SK-N-SH (cell line): ENCODE data around the gene UGT1A10. TPM values are rescaled to one million over a fixed set of nuclear protein-coding genes. Genes with fewer than 3 reads are reported as not detected.

Source experiments
- CTCF ChIA-PET: fragments of 300-600, 350-600 bp; formaldehyde crosslinking; extraction: SDS; loops from one replicate; lab custom pipeline; 2021; lab: Yijun Ruan, JAX
- POLR2A ChIA-PET: fragments of 350-600 bp; sonication (Branson Sonifier 250); formaldehyde crosslinking; extraction: SDS; loops from one replicate; lab custom pipeline; 2020; ENCODE audit warnings: antibody characterized with exemption, inconsistent platforms; lab: Yijun Ruan, JAX
- DNase-seq: peaks from one replicate; pipeline ENCODE4 v3.0.0; 2012
- H2AFZ ChIP-seq: fragments of 200-600 bp; sonication (generic); 2 replicates; pipeline ENCODE4 v1.8.1; 2016; ENCODE audit warnings: antibody characterized with exemption, mild to moderate bottlenecking, low read depth
- H3F3A ChIP-seq: fragments of 200-600 bp; sonication (generic); replicated peaks from 2 replicates; pipeline ENCODE3; 2016; ENCODE audit warnings: antibody characterized with exemption, mild to moderate bottlenecking; ENCODE audit not compliant: insufficient read depth
- H3K27ac ChIP-seq, 2 experiments: fragments of 200-500 bp in 1 of 2; fragments of 200-600 bp in 1 of 2; sonication (Bioruptor generic) in 1 of 2; sonication (generic), shearing (Covaris generic) in 1 of 2; 2 replicates each; pipeline versions ENCODE4 v1.5.1 to v1.6.1; 2014 to 2016; ENCODE audit warnings: low read depth in 2 of 2, inconsistent platforms in 1 of 2, low read length in 1 of 2, mild to moderate bottlenecking in 1 of 2, mixed read lengths in 1 of 2
- H3K27me3 ChIP-seq: fragments of 200-600 bp; sonication (generic), shearing (Covaris generic); 2 replicates; pipeline ENCODE4 v1.6.1; 2016; ENCODE audit warnings: mixed run types; ENCODE audit not compliant: insufficient read depth
- H3K36me3 ChIP-seq, 2 experiments: fragments of 200-500 bp in 1 of 2; fragments of 200-600 bp in 1 of 2; sonication (Bioruptor generic) in 1 of 2; sonication (generic) in 1 of 2; replicated peaks in 1 of 2; 2 replicates each; pipeline versions ENCODE3 to v1.5.1; 2014 to 2016; ENCODE audit warnings: low read length in 1 of 2, mild to moderate bottlenecking in 1 of 2; ENCODE audit not compliant: insufficient read depth in 2 of 2, control insufficient read depth in 1 of 2
- H3K4me1 ChIP-seq, 2 experiments: fragments of 200-500 bp in 1 of 2; fragments of 200-600 bp in 1 of 2; sonication (Bioruptor generic) in 1 of 2; sonication (generic), shearing (Covaris generic) in 1 of 2; 2 replicates each; pipeline versions ENCODE4 v1.5.1 to v1.6.1; 2014 to 2016; ENCODE audit warnings: low read depth in 1 of 2, low read length in 1 of 2, mixed run types in 1 of 2; ENCODE audit not compliant: insufficient read depth in 2 of 2, control insufficient read depth in 1 of 2
- H3K4me2 ChIP-seq: fragments of 200-600 bp; sonication (generic), shearing (Covaris generic); 2 replicates; pipeline ENCODE4 v1.6.1; 2017; ENCODE audit warnings: mixed run types
- H3K4me3 ChIP-seq, 2 experiments: fragments of 200-500 bp in 1 of 2; fragments of 200-600 bp in 1 of 2; sonication (Bioruptor generic) in 1 of 2; sonication (generic), shearing (Covaris generic) in 1 of 2; 2 replicates each; pipeline versions ENCODE4 v1.5.1 to v1.8.1; 2014 to 2016; ENCODE audit warnings: low read depth in 2 of 2, inconsistent platforms in 1 of 2, low read length in 1 of 2, mild to moderate bottlenecking in 1 of 2, mixed read lengths in 1 of 2, moderate library complexity in 1 of 2
- H3K79me2 ChIP-seq: fragments of 200-600 bp; sonication (generic); 2 replicates; pipeline ENCODE4 v1.8.1; 2017; ENCODE audit warnings: mild to moderate bottlenecking; ENCODE audit not compliant: insufficient read depth
- H3K9ac ChIP-seq: fragments of 200-600 bp; sonication (generic); 2 replicates; pipeline ENCODE4 v1.6.1; 2017; ENCODE audit warnings: mixed run types
- H3K9me2 ChIP-seq: fragments of 200-600 bp; sonication (generic); 2 replicates; pipeline ENCODE4 v1.6.1; 2017; ENCODE audit warnings: mixed run types
- H3K9me3 ChIP-seq: fragments of 200-600 bp; sonication (generic); 2 replicates; pipeline ENCODE4 v1.6.1; 2017; ENCODE audit warnings: mixed run types, mild to moderate bottlenecking, moderate library complexity
- H4K20me1 ChIP-seq: fragments of 200-600 bp; sonication (generic); 2 replicates; pipeline ENCODE4 v1.6.1; 2017; ENCODE audit warnings: mild to moderate bottlenecking, mixed run types; ENCODE audit not compliant: insufficient read depth
- CHD2 ChIP-seq: fragments of 150-350 bp; IDR thresholded peaks from 2 replicates; pipeline ENCODE4 v1.6.1; 2018; ENCODE audit warnings: low read length; ENCODE audit not compliant: partially characterized antibody
- CTCF ChIP-seq: fragments of 200-600 bp; sonication (generic); IDR thresholded peaks from 2 replicates; pipeline ENCODE4 v1.6.1; 2017; ENCODE audit warnings: antibody characterized with exemption, mild to moderate bottlenecking, moderate library complexity
- EP300 ChIP-seq, 2 experiments: IDR thresholded peaks; 2 replicates each; pipeline versions ENCODE4 v1.4.0 to v1.6.1; 2012; ENCODE audit warnings: borderline replicate concordance in 1 of 2, low read depth in 1 of 2, low read length in 1 of 2
- EZH2phosphoT487 ChIP-seq: fragments of 200-600 bp; sonication (generic); IDR thresholded peaks from 2 replicates; pipeline ENCODE4 v1.6.1; 2017; ENCODE audit warnings: low read depth, mixed run types, mild to moderate bottlenecking, antibody characterized with exemption, moderate library complexity, borderline replicate concordance
- FOXJ3 ChIP-seq: sonication (generic); formaldehyde crosslinking; IDR thresholded peaks from 2 replicates; pipeline ENCODE4 v1.5.1; 2020; ENCODE audit warnings: mild to moderate bottlenecking, missing genetic modification reagents
- FOXM1 ChIP-seq: IDR thresholded peaks from 2 replicates; pipeline ENCODE4 v1.4.0; 2012; ENCODE audit warnings: low read depth, mild to moderate bottlenecking
- MXI1 ChIP-seq: IDR thresholded peaks from 2 replicates; pipeline ENCODE4 v1.6.1; 2012; ENCODE audit warnings: mild to moderate bottlenecking, low read depth, low read length, improper control_type of control experiment
- RCOR1 ChIP-seq: fragments of 150-350 bp; IDR thresholded peaks from 2 replicates; pipeline ENCODE4 v1.6.1; 2017; ENCODE audit warnings: antibody characterized with exemption, low read length
- RFX5 ChIP-seq: IDR thresholded peaks from 2 replicates; pipeline ENCODE4 v1.6.1; 2012; ENCODE audit warnings: mild to moderate bottlenecking, improper control_type of control experiment, low read length
- SIN3A ChIP-seq: IDR thresholded peaks from 2 replicates; pipeline ENCODE4 v1.6.1; 2012; ENCODE audit warnings: low read depth, mild to moderate bottlenecking, low read length, moderate library complexity, borderline replicate concordance
- TCF12 ChIP-seq: IDR thresholded peaks from 2 replicates; pipeline ENCODE4 v1.4.0; 2012
- TEAD4 ChIP-seq: IDR thresholded peaks from 2 replicates; pipeline ENCODE4 v1.4.0; 2012; ENCODE audit warnings: mild to moderate bottlenecking, borderline replicate concordance; ENCODE audit not compliant: insufficient read depth
- USF1 ChIP-seq: IDR thresholded peaks from 2 replicates; pipeline ENCODE4 v1.4.0; 2012; ENCODE audit warnings: low read depth, borderline replicate concordance
- ZBTB33 ChIP-seq: IDR thresholded peaks from 2 replicates; pipeline ENCODE4 v1.4.0; 2012; ENCODE audit warnings: low read depth, borderline replicate concordance
- WGBS: methylation state at CpG from one replicate; pipeline ENCODE4 v1.1.6; 2017; ENCODE audit warnings: low lambda C conversion rate; 5-methylcytosine and 5-hydroxymethylcytosine counted together
- polyA plus RNA-seq, 3 experiments: library from polyadenylated mRNA; depleted of rRNA; stranded (reverse); fragments of >200 nt; gene quantifications; 2 replicates each; pipeline ENCODE4 v1.2.3, GENCODE V29; 2012
- TF ChIP-seq, protein P1 (sequence below): IDR thresholded peaks from 2 replicates; pipeline ENCODE4 v1.6.1; 2012; ENCODE audit warnings: mild to moderate bottlenecking, low read depth, low read length, moderate library complexity

The UGT1A10 gene
- polyA plus RNA-seq, 1 of the 3 experiments (the other 2 are of a cell fraction) = not detected

GRCh38 chr2:233598952-233599351, 37.3 kb upstream of the UGT1A10 start:
- Histone ChIP-seq H3K4me2 (no peak overlapping the region), H3K9me3 (no peaks in the 10 kb centered on the region), H3K9ac (no peak overlapping the region), H3K4me1 (no peaks in the 10 kb centered on the region), H3K4me3 (no peak overlapping the region), H3K27ac (no peak overlapping the region), H3K79me2 (no peaks in the 10 kb centered on the region), H2AFZ (no peak overlapping the region), H3K36me3 (no peaks in the 10 kb centered on the region), H3K27me3 (no peaks in the 10 kb centered on the region), H4K20me1 (no peaks in the 10 kb centered on the region), H3F3A (no peaks in the 10 kb centered on the region)
- DNase-seq = no peak
- POLR2A ChIA-PET = no interaction called here
- 56% methylated on average over 3 of the region's 3 CpGs for WGBS
- CTCF ChIA-PET = no interaction called here
- TF ChIP-seq EZH2phosphoT487 (no peak), FOXM1 (no peak), MXI1 (no peak), TCF12 (no peak), FOXJ3 (CRISPR knock-in tag) (no peak), RCOR1 (no peak), CHD2 (no peak), RFX5 (no peak), EP300 (IDR thresholded peaks at IDR 0.05; ENCODE audit: borderline replicate concordance in 1 of 2, low read depth in 1 of 2, low read length in 1 of 2) (no peak), CTCF (no peak), ZBTB33 (no peak), USF1 (no peak), TEAD4 (no peak), SIN3A (no peak)
- TF ChIP-seq, protein P1, sequence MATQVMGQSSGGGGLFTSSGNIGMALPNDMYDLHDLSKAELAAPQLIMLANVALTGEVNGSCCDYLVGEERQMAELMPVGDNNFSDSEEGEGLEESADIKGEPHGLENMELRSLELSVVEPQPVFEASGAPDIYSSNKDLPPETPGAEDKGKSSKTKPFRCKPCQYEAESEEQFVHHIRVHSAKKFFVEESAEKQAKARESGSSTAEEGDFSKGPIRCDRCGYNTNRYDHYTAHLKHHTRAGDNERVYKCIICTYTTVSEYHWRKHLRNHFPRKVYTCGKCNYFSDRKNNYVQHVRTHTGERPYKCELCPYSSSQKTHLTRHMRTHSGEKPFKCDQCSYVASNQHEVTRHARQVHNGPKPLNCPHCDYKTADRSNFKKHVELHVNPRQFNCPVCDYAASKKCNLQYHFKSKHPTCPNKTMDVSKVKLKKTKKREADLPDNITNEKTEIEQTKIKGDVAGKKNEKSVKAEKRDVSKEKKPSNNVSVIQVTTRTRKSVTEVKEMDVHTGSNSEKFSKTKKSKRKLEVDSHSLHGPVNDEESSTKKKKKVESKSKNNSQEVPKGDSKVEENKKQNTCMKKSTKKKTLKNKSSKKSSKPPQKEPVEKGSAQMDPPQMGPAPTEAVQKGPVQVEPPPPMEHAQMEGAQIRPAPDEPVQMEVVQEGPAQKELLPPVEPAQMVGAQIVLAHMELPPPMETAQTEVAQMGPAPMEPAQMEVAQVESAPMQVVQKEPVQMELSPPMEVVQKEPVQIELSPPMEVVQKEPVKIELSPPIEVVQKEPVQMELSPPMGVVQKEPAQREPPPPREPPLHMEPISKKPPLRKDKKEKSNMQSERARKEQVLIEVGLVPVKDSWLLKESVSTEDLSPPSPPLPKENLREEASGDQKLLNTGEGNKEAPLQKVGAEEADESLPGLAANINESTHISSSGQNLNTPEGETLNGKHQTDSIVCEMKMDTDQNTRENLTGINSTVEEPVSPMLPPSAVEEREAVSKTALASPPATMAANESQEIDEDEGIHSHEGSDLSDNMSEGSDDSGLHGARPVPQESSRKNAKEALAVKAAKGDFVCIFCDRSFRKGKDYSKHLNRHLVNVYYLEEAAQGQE = no peak
- TF ChIP-seq, all 33 proteins: peak for 0
- no peaks in the 10 kb centered on the region for H3K9me2 ChIP-seq
